HG03342 (cell line): ENCODE measurements around the gene ANKRD13D.

ENCODE experiments used
- ATAC-seq: cut with Tn5 transposase; IDR thresholded peaks from one replicate; pipeline ENCODE4 v1.9.1; 2021; ENCODE audit warnings: mild to moderate bottlenecking, moderate library complexity; ENCODE audit not compliant: unreplicated experiment

ANKRD13D gene

GRCh38 chr11:67273260-67273990, 15.7 kb upstream of the ANKRD13D start:
- no peak for ATAC-seq

DNA sequence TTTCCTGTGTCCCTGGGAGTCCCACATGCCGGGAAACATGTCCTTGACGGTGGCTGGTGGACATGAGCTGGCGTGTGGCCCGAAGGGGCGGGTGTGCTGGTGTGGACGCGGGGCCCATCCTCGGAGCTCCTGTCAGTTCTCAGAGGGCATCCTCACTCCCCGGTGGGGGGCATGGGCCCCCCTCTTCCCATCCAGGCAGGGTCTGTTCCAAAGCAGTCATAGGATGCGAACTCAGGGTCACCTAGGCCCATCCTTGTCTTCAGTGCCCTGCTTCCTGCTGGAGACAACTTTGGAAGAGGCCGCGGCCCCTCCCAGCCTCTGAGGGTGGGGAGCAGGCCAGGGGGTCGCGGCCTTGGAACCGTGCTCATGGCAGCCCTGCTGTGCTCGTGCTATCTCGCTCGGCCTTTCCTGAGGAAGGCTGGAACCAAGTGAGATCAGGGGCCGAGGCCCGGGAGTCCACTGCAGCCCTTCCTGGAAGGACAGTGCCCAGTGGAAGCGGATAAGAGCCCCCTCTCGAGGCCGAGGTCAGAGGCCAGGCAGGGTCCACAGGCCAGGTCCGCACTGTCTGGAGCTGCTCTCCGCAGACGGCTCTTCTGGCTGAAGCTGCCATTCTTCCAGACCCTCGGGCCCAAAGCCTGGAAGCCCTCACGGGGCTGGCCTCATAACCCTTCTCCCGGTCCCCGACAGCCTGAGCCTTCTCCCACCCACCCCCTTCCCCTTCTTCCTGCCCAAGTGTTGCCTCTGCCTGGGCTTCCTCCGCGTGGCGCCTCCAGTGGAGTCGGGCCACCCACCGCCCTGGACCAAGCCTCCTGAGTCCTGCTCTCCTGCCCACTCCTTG, 14.1 kb upstream of the ANKRD13D start:
- no peak for ATAC-seq

- ATAC-seq, result no peak
Observed at GRCh38 chr11:67275606-67276409, 13.3 kb upstream of the ANKRD13D start.

DNA sequence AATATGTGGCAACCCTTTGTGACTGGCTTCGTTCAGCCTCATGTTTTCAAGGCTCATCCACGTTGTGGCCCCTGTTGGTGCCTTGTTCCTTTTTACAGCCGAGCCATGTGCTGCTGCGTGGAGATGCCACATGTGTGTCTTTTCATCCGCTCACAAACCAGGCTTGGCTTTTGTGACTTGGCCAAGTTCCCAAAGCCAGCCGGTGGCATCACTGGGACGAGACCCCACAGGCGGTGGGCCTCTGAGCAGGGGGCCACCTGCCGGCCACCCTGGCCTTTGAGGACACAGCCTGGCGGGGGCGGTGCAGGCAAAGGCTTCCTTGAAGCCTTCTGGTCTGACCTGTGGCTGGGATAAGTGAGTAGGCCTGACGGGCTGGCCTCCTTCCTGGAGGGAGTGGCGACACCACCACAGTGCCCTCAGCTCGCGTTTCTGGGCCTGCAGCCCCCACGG, 12.3 kb upstream of the ANKRD13D start:
- ATAC-seq, result peak; percentile 9

- peak; percentile 75 for ATAC-seq
Observed at GRCh38 chr11:67277231-67277961, 11.7 kb upstream of the ANKRD13D start.

GRCh38 chr11:67278135-67278938, 10.8 kb upstream of the ANKRD13D start:
- ATAC-seq, result no peak

GRCh38 chr11:67278939-67279588, 10.0 kb upstream of the ANKRD13D start:
- no peak for ATAC-seq

- ATAC-seq, result no peak
Observed at GRCh38 chr11:67279589-67280340, 9.3 kb upstream of the ANKRD13D start.

DNA sequence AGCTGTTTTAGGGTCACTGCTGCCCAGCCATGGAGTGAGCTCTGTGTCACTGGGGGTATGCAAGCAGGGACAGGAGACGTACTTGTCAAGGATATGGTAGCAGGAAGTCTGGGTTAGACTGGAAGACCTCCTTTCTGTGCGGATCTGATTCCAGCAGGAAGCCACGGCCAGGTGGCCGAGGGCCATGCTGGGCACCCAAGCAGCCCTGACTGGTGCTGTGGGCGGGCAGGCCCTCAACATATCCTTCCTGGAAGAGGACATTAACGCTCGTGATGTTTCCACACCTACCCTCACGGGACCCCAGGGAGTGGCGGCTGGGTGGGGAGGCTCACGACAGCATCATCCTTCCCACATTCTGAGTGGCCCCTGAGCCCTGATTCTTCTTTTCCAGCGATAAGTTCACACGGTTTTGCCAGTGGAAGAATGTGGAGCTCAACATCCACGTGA, 8.7 kb upstream of the ANKRD13D start:
- no peak for ATAC-seq

GRCh38 chr11:67280788-67281551, 8.1 kb upstream of the ANKRD13D start:
- no peak for ATAC-seq

- no peak for ATAC-seq
Observed at GRCh38 chr11:67281552-67282150, 7.5 kb upstream of the ANKRD13D start.

- no peak for ATAC-seq
Observed at GRCh38 chr11:67282155-67282875, 6.8 kb upstream of the ANKRD13D start.

DNA sequence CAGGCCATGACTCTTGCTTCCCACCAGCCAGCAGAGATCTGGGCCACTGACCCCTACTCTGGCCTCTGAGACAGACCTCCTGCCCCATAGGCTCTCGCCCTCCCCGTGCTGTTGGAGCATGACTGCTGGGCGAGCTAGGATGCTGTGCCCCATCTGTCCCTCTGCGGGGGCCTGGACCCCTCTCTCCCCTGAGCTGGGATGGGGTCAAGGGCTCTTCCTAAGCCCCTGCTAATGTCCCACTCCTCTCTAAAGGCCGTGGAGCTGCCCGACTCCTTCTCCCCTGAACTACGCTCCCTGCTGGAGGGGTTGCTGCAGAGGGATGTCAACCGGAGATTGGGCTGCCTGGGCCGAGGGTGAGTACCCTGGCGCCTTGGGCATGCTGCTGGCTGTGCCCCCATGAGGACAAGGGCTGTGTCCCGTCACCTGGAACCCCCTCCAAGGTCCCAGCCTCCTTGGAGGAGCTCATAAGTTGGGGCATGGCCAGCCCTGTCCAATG, 6.2 kb upstream of the ANKRD13D start:
- ATAC-seq, result no peak

GRCh38 chr11:67283481-67283963, 5.6 kb upstream of the ANKRD13D start:
- no peak for ATAC-seq

- ATAC-seq, result no peak
Observed at GRCh38 chr11:67284811-67285540, 4.1 kb upstream of the ANKRD13D start.
